ENCODE measurements around the gene CARD19.
"Not testable (repeated sequence)": the region's sequence is repeated elsewhere in the genome, so short reads cannot be mapped to it uniquely, and the experiment has no call there.

CARD19 gene

GRCh38 chr9:93131599-93132286, 35.7 kb downstream of the CARD19 start:
- DNase-seq (ENCODE audit: low read depth, low spot score) = no peak

GRCh38 chr9:93132287-93132927, 36.4 kb downstream of the CARD19 start:
- peak; percentile 81 for DNase-seq (ENCODE audit: low read depth, low spot score)

- DNase-seq (ENCODE audit: low read depth, low spot score) = peak; percentile 80
Measured at GRCh38 chr9:93132946-93133680, 37.1 kb downstream of the CARD19 start.

GRCh38 chr9:93133681-93134014, 37.6 kb downstream of the CARD19 start:
- DNase-seq (ENCODE audit: low read depth, low spot score) = peak; percentile 94

- peak; percentile 92 for DNase-seq (ENCODE audit: low read depth, low spot score)
Measured at GRCh38 chr9:93134015-93134739, 38.2 kb downstream of the CARD19 start, which contains the start of gene NINJ1. NINJ1 (minus strand) TSS chr9:93134251; CDS start chr9:93134217, 34 bp downstream.

- DNase-seq (ENCODE audit: low read depth, low spot score) = no peak
Measured at GRCh38 chr9:93134740-93135444, 38.9 kb downstream of the CARD19 start.

- DNase-seq (ENCODE audit: low read depth, low spot score) = peak; percentile 41
Measured at GRCh38 chr9:93136011-93136440, 40.0 kb downstream of the CARD19 start.

GRCh38 chr9:93137362-93137761, 41.3 kb downstream of the CARD19 start:
- no peak for DNase-seq (ENCODE audit: low read depth, low spot score)

GRCh38 chr9:93138171-93138764, 42.3 kb downstream of the CARD19 start:
- DNase-seq (ENCODE audit: low read depth, low spot score) = no peak

- DNase-seq (ENCODE audit: low read depth, low spot score) = peak; percentile 42
Measured at GRCh38 chr9:93139365-93140182, 43.6 kb downstream of the CARD19 start.

GRCh38 chr9:93141771-93142483, 45.9 kb downstream of the CARD19 start:
- DNase-seq (ENCODE audit: low read depth, low spot score) = no peak

- DNase-seq (ENCODE audit: low read depth, low spot score) = peak; percentile 47
Measured at GRCh38 chr9:93143830-93144530, 48.0 kb downstream of the CARD19 start.

- not testable (repeated sequence) for DNase-seq (ENCODE audit: low read depth, low spot score)
Measured at GRCh38 chr9:93146696-93147095, 50.7 kb downstream of the CARD19 start.

GRCh38 chr9:93147632-93148031, 51.6 kb downstream of the CARD19 start:
- no peak for DNase-seq (ENCODE audit: low read depth, low spot score)

GRCh38 chr9:93148721-93149120, 52.7 kb downstream of the CARD19 start:
- DNase-seq (ENCODE audit: low read depth, low spot score) = no peak

- no peak for DNase-seq (ENCODE audit: low read depth, low spot score)
Measured at GRCh38 chr9:93149361-93149760, 53.3 kb downstream of the CARD19 start.

GRCh38 chr9:93151097-93151784, 55.2 kb downstream of the CARD19 start:
- DNase-seq (ENCODE audit: low read depth, low spot score) = no peak

- peak; percentile 50 for DNase-seq (ENCODE audit: low read depth, low spot score)
Measured at GRCh38 chr9:93154293-93154903, 58.4 kb downstream of the CARD19 start.
